ENCODE measurements around the gene TNFSF13.

Gene TNFSF13

DNA sequence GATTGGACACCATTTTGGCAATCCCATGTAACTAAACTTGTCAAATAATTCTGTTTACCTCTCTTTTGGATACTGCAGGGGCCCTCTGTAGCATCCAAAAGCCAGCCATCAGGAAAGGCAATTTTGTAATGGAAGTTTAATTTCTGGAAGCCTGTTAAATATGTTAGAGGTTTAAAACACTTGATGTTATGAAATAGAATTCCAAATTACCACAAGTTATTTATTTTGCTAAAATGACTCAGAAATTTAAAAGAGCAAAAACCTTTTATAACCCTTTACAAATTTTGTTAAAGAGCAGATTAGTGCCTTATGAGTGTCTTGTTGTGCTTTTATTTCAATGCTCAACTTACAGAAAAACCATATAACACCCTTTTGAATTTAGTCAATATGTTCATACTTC is 29.7 kb upstream of the TNFSF13 start:
- Histone ChIP-seq H3K9ac (no peak overlapping the region), H3K4me3 (no peak overlapping the region), H3K9me3 (peaks cover 25% of the 10 kb centered on the region), H4K20me1 (no peaks in the 10 kb centered on the region), H3K27me3 (no peaks in the 10 kb centered on the region), H3K4me1 (no peaks in the 10 kb centered on the region), H3K27ac (no peak overlapping the region), H3K36me3 (no peaks in the 10 kb centered on the region), H3K4me2 (no peak overlapping the region)
- TF ChIP-seq Cebpa-rat (IDR thresholded peaks at IDR 0.05): no peak

DNA sequence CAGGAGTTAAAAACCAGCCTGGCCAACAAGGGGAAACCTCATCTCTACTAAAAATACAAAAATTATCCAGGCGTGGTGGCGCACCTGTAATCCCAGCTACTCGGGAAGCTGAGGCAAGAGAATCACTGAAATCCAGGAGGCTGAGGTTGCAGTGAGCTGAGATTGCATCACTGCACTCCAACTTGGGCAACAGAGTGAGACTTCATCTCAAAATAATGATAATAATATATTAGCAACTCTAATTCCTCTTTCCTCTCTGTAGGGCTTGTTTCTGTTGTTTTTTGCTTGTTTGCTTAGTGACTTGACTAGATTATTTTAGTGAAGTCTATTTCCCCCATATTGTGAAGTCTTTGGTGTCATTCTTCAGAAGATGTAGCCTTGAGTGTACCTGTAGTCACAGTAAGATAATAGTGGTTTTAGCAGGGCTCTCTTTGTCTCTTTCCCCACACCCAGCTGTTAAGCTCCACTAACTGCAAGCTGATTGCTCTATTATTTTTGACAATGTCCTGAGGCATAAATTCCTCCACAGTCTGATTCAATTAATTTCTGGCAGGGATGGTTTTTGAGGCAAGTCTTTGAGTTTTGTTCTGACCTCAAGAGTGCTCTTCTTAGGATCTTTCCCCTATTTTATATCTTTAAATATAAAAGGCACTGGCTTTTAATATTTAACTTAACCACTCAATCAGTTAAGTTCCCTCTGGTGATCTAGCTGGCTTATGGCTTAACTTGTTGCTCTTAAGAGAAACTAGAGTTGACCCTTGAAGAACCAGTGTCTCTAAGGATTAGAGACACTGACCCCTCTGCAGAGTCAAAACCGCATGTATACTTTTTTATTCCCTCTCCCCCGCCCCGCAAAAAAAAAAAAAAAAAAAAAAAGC is 28.3 kb upstream of the TNFSF13 start:
- no peaks in the 10 kb centered on the region for H3K36me3 ChIP-seq
- H3K27me3 ChIP-seq: no peaks in the 10 kb centered on the region
- no peaks in the 10 kb centered on the region for H3K4me1 ChIP-seq
- no peak overlapping the region for H3K4me3 ChIP-seq
- no peak overlapping the region for H3K27ac ChIP-seq
- H3K9me3 ChIP-seq: peaks cover 25% of the 10 kb centered on the region
- H3K4me2 ChIP-seq: no peak overlapping the region
- no peak for TF ChIP-seq Cebpa-rat (IDR thresholded peaks at IDR 0.05)
- H3K9ac ChIP-seq: no peak overlapping the region
- no peaks in the 10 kb centered on the region for H4K20me1 ChIP-seq

DNA sequence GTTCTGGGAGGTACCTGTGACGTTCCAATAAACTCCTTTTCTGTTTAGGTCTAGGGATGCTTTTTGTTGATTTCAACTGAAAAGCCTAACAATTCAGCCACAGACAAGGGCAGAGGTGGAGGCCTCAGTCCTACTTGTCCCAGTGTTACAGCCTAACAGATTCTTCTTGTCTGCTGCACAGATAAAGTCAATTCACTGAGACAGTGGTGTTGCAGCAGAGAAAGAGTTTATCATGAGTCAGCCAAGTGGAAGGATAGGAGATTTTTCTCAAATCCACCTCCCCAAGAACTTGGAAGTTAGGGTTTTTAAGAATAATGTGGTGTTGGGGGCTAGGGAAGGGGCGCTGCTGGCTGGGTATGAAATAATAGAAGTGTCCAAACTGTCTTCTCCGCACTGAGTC is 20.5 kb upstream of the TNFSF13 start:
- Histone ChIP-seq H3K4me3 (no peak overlapping the region), H3K4me2 (no peak overlapping the region), H3K27ac (no peak overlapping the region), H3K36me3 (0 out of 2 replicates have a peak, but pooled peaks cover 6% of the 10 kb centered on the region), H3K27me3 (no peaks in the 10 kb centered on the region), H3K4me1 (peaks cover 4% of the 10 kb centered on the region; the same call in 1 of the 2 replicates), H4K20me1 (no peaks in the 10 kb centered on the region), H3K9ac (no peak overlapping the region), H3K9me3 (peaks cover 24% of the 10 kb centered on the region)
- TF ChIP-seq Cebpa-rat (IDR thresholded peaks at IDR 0.05): no peak

DNA sequence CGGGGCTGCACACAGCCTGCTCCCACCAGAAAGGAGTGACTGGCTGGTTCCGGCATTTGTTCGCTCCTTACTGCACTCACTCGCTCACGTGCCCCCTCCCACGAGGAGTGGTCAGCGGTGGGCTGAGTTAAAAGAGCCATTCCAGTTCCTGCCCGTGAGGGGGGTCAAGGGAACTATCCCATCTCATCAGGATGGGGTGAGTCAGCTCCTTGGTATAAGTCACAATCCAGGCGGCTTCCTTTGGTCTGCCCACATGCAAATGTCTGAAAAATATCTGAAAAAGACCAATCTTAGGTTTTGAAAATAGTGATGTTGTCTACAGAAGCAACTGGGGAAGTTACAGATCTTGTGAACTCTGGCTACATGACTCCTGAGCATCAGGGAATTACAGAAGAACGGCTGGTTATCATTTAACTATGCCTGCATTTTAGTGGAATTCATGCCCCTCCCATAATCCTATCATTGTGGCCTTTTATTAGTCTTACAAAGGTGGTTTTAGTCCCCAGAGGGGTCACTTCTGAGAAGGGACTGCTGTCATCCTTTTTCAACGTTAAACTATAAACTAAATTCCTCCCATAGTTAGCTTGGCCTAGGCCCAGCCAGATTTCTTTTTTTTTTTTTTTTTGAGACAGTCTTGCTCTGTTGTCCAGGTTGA is 19.5 kb upstream of the TNFSF13 start:
- no peaks in the 10 kb centered on the region for H4K20me1 ChIP-seq
- H3K4me1 ChIP-seq: peaks cover 9% of the 10 kb centered on the region; the same call in 1 of the 2 replicates
- H3K27me3 ChIP-seq: no peaks in the 10 kb centered on the region
- no peak overlapping the region for H3K9ac ChIP-seq
- no peak overlapping the region for H3K27ac ChIP-seq
- H3K4me2 ChIP-seq: no peak overlapping the region
- no peak overlapping the region for H3K4me3 ChIP-seq
- H3K36me3 ChIP-seq: 0 out of 2 replicates have a peak, but pooled peaks cover 6% of the 10 kb centered on the region
- H3K9me3 ChIP-seq: peaks cover 24% of the 10 kb centered on the region
- TF ChIP-seq Cebpa-rat (IDR thresholded peaks at IDR 0.05): no peak

DNA sequence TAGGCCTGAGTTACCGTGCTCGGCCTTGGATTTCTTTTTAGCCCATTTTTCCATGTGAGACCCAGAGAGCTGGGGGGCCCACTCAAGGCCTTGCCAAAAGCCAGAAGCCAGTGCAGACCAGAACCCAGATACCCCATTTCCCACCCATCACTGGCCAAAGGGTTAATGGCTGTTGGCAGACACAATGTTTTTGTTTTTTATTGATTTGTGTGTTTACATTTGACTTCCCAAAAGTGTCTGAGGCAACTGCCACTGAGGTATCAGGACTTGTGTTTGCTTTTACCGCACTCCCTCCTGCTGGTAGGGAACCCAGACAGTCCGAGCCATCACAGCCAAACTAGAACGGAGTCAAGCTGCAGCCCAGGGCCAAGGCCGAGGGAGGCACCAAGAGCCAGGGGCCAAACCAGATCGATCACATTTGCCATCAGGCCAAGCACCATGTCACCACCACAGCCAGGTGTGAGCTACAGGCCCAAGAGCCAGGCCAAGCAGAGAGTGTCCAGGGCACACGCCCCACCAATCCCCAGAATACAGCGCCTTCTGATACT is 17.4 kb upstream of the TNFSF13 start:
- no peak overlapping the region for H3K4me3 ChIP-seq
- H3K27ac ChIP-seq: no peak overlapping the region
- H3K4me2 ChIP-seq: no peak overlapping the region
- H3K27me3 ChIP-seq: no peaks in the 10 kb centered on the region
- no peak for TF ChIP-seq Cebpa-rat (IDR thresholded peaks at IDR 0.05)
- H3K9ac ChIP-seq: no peak overlapping the region
- no peaks in the 10 kb centered on the region for H4K20me1 ChIP-seq
- 0 out of 2 replicates have a peak, but pooled peaks cover 6% of the 10 kb centered on the region for H3K36me3 ChIP-seq
- H3K4me1 ChIP-seq: peaks cover 16% of the 10 kb centered on the region; the same call in 1 of the 2 replicates
- peaks cover 24% of the 10 kb centered on the region for H3K9me3 ChIP-seq

DNA sequence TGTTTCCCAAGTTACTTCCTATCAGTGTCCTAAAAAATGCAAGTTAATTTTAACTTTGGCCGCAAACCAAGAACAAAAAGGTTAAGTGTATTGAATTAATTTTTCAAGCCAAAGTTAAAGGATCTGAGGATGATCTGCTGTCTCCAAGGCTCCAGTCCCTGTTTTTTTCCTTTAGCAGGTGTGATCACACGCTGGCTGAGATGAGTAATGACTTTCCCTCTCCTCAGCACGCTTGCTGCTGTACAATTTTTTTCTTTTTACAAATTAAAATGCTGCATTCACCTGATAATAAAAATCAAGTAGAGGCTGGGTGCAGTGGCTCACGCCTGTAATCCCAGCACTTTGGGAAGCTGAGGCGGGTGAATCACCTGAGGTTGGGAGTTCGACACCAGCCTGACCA is 13.6 kb upstream of the TNFSF13 start:
- Histone ChIP-seq H3K4me3 (no peak overlapping the region), H3K27ac (no peak overlapping the region), H3K9ac (no peak overlapping the region), H4K20me1 (no peaks in the 10 kb centered on the region), H3K9me3 (no peaks in the 10 kb centered on the region), H3K4me1 (peaks cover 44% of the 10 kb centered on the region), H3K4me2 (no peak overlapping the region), H3K36me3 (no peaks in the 10 kb centered on the region), H3K27me3 (no peaks in the 10 kb centered on the region)
- TF ChIP-seq Cebpa-rat (IDR thresholded peaks at IDR 0.05): no peak

DNA sequence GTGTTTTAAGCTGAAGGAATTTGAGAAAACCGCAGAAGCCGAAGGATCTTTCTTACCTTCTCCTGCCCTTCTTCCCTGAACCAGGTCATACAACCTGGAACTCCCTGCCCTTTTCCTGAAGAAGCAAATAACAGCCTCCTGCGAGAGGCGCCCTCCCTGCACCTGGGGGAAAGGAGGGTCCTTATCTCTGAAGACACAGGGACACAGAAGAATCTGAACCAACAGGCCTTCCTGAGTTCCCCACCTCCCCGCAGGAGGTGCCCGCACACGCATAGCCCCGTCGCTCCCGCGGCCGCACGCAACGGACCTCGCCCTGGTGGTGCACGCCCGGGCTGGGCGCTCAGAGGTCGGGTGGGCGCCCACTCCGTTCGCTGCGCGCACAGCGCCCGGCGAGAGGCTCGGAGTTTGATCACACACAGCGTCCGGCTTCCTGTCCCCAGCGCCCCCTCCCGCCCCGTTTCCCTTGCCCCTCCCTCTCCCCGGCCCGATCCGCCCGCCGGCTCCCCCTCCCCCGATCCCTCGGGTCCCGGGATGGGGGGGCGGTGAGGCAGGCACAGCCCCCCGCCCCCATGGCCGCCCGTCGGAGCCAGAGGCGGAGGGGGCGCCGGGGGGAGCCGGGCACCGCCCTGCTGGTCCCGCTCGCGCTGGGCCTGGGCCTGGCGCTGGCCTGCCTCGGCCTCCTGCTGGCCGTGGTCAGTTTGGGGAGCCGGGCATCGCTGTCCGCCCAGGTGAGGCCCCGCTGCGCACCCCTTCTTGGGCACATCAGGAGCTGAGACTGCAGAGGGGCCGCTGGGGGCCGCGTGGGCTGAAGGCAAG is 9.8 kb upstream of the TNFSF13 start, which contains the start of gene TNFSF12:
TNFSF12 (plus strand) TSS at position 474 of the 816 bp plus-strand sequence; CDS start at position 570, 96 bp downstream.
- Histone ChIP-seq H4K20me1 (no peaks in the 10 kb centered on the region), H3K27me3 (no peaks in the 10 kb centered on the region), H3K4me1 (peaks cover 74% of the 10 kb centered on the region), H3K4me3 (peak within 1 kb of the TSS; percentile 67), H3K27ac (peak within 1 kb of the TSS; percentile 56; the same call in 1 of the 2 replicates), H3K9ac (peak within 1 kb of the TSS; percentile 70), H3K9me3 (no peaks in the 10 kb centered on the region), H3K36me3 (no peaks in the 10 kb centered on the region), H3K4me2 (peak within 1 kb of the TSS; percentile 96)
- TF ChIP-seq Cebpa-rat (IDR thresholded peaks at IDR 0.05): no peak

DNA sequence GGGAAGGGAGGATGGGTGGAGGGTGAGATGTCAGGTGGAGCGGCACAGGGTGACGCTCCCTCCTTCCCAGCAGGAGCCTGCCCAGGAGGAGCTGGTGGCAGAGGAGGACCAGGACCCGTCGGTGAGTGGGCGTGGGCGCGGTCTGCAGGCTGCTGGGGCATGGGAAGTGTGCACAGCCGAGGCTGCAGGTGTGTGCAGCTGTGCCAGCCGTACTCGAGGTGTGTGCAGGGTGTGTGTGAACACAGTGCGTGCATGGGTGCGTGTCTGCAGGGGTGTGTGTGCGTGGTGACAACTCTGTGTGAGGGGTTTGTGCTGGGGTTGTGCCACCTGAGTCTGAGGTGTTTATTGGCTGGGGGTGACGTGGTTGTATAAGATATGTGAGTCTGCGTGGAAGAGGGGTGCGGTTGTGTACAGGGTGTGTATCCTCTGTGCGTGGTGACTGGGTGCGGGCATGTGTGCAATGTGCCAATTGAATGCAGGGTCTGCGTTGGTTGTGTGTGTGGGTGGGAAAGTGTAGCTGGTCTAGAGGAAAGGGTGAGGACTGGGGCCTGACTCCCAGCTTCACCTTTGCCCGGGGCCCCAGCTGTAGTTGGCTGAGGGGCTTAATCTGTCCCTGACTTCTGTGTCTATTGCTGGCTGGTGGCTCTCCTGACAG is 9.0 kb upstream of the TNFSF13 start:
- H3K4me1 ChIP-seq: peaks cover 74% of the 10 kb centered on the region
- H3K9me3 ChIP-seq: no peaks in the 10 kb centered on the region
- H4K20me1 ChIP-seq: no peaks in the 10 kb centered on the region
- H3K9ac ChIP-seq: no peak overlapping the region
- H3K36me3 ChIP-seq: no peaks in the 10 kb centered on the region
- peak overlapping the region; percentile 67 for H3K4me3 ChIP-seq
- H3K4me2 ChIP-seq: peak overlapping the region; percentile 96
- H3K27ac ChIP-seq: peak overlapping the region; percentile 56; the same call in 1 of the 2 replicates
- no peaks in the 10 kb centered on the region for H3K27me3 ChIP-seq
- TF ChIP-seq Cebpa-rat (IDR thresholded peaks at IDR 0.05): no peak

DNA sequence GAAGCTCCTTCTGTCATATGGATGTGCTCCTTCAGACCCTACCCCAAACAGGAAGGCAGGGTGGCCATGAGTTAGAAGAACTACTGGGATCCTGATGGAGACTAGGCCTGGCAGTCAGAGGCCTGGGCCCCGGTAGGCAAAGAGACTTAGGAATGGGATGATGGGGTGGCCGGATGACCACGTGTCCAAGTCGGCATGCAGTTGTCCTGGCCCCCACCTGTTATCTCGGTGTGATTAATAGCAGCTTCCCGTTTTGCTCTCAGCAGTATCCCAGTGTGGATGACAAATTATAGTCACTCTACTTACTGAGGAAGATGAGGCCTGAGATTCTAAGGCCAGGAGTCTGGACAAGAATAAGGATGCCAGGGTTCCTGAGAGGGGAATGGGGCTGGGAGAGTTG is 8.2 kb upstream of the TNFSF13 start:
- H4K20me1 ChIP-seq: no peaks in the 10 kb centered on the region
- TF ChIP-seq Cebpa-rat (IDR thresholded peaks at IDR 0.05): no peak
- H3K27ac ChIP-seq: no peak overlapping the region
- no peaks in the 10 kb centered on the region for H3K9me3 ChIP-seq
- H3K27me3 ChIP-seq: no peaks in the 10 kb centered on the region
- H3K36me3 ChIP-seq: no peaks in the 10 kb centered on the region
- no peak overlapping the region for H3K9ac ChIP-seq
- H3K4me3 ChIP-seq: no peak overlapping the region
- peaks cover 72% of the 10 kb centered on the region for H3K4me1 ChIP-seq
- peak overlapping the region; percentile 96 for H3K4me2 ChIP-seq

Data from BLaER1 (cell line).